Hepatic stellate cell (primary cell): ENCODE results near the gene CDH13.

ENCODE experiments used
- DNase-seq: peaks from one replicate; pipeline ENCODE4 v3.0.0; 2011; ENCODE audit warnings: low spot score

The CDH13 gene

GRCh38 chr16:83513008-83513755 lies 886.4 kb downstream of the CDH13 start:
- peak; percentile 81 for DNase-seq

GRCh38 chr16:83515395-83515794 lies 888.6 kb downstream of the CDH13 start:
- no peak for DNase-seq

- DNase-seq, result no peak
Observed at GRCh38 chr16:83516931-83517330, 890.2 kb downstream of the CDH13 start.

- DNase-seq, result no peak
Observed at GRCh38 chr16:83517398-83517797, 890.6 kb downstream of the CDH13 start.

- no peak for DNase-seq
Observed at GRCh38 chr16:83520596-83520995, 893.8 kb downstream of the CDH13 start.

- peak; percentile 52 for DNase-seq
Observed at GRCh38 chr16:83530293-83530692, 903.5 kb downstream of the CDH13 start.

- DNase-seq, result no peak
Observed at GRCh38 chr16:83532634-83533033, 905.9 kb downstream of the CDH13 start.

GRCh38 chr16:83533193-83533592 lies 906.4 kb downstream of the CDH13 start:
- no peak for DNase-seq

- DNase-seq, result no peak
Observed at GRCh38 chr16:83538707-83539106, 911.9 kb downstream of the CDH13 start.

GRCh38 chr16:83539736-83540490 lies 913.1 kb downstream of the CDH13 start:
- DNase-seq, result no peak

- no peak for DNase-seq
Observed at GRCh38 chr16:83541231-83541630, 914.5 kb downstream of the CDH13 start.

- DNase-seq, result no peak
Observed at GRCh38 chr16:83542491-83542890, 915.7 kb downstream of the CDH13 start.

- no peak for DNase-seq
Observed at GRCh38 chr16:83549316-83550182, 922.8 kb downstream of the CDH13 start.

GRCh38 chr16:83550183-83550569 lies 923.4 kb downstream of the CDH13 start:
- no peak for DNase-seq

- peak; percentile 28 for DNase-seq
Observed at GRCh38 chr16:83552228-83552627, 925.5 kb downstream of the CDH13 start.

- DNase-seq, result no peak
Observed at GRCh38 chr16:83552930-83553329, 926.2 kb downstream of the CDH13 start.

- DNase-seq, result peak; percentile 26
Observed at GRCh38 chr16:83554096-83554495, 927.3 kb downstream of the CDH13 start.

GRCh38 chr16:83554540-83554939 lies 927.8 kb downstream of the CDH13 start:
- no peak for DNase-seq

- DNase-seq, result no peak
Observed at GRCh38 chr16:83561876-83562275, 935.1 kb downstream of the CDH13 start.

- no peak for DNase-seq
Observed at GRCh38 chr16:83568345-83568744, 941.6 kb downstream of the CDH13 start.

GRCh38 chr16:83574388-83574787 lies 947.6 kb downstream of the CDH13 start:
- DNase-seq, result peak; percentile 60

- no peak for DNase-seq
Observed at GRCh38 chr16:83577078-83577745, 950.4 kb downstream of the CDH13 start.
